ENCODE results near the gene INTS3. TPM values are rescaled to one million over a fixed set of nuclear protein-coding genes. Genes with fewer than 3 reads are reported as not detected.

Gene INTS3
- total and polyA plus RNA-seq, 11 donors: 19.6 to 41.8 (median 30.7) TPM

DNA sequence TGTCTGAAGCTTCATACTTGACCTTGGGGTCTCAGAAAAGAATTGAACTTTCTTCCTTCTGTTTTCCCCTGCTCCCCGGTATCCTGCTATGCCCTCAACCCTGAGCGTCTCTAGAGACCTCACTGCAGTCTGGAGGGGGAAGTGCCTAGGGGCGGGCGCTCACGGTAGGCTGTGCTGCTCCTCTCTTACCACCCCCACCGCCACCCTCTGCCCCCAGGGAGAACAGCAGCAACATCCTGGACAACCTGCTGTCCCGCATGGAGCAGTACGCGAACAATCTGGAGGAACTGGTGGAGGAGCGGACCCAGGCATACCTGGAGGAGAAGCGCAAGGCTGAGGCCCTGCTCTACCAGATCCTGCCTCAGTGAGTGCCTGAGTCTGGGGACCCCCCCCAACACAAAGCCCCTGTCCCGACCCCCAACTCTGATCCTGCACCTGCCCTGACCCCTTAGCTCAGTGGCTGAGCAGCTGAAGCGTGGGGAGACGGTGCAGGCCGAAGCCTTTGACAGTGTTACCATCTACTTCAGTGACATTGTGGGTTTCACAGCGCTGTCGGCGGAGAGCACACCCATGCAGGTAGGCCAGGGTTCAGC, 39.0 kb upstream of the INTS3 start:
- ATAC-seq (no peak), DNase-seq (peak in 1 of 5 donors; percentile 30)
- Histone ChIP-seq H3K27me3 (no peaks in the 10 kb centered on the region), H3K9me3 (no peaks in the 10 kb centered on the region), H3K27ac (no peak overlapping the region), H3K4me1 (peaks cover 0 to 4% (median 0%) of the 10 kb centered on the region in 12 donors), H3K4me3 (no peak overlapping the region), H3K36me3 (peaks cover 0 to 27% (median 4%) of the 10 kb centered on the region in 9 donors)
- no peak for TF ChIP-seq POLR2A (IDR thresholded peaks at IDR 0.05)
- TF ChIP-seq, protein P1, sequence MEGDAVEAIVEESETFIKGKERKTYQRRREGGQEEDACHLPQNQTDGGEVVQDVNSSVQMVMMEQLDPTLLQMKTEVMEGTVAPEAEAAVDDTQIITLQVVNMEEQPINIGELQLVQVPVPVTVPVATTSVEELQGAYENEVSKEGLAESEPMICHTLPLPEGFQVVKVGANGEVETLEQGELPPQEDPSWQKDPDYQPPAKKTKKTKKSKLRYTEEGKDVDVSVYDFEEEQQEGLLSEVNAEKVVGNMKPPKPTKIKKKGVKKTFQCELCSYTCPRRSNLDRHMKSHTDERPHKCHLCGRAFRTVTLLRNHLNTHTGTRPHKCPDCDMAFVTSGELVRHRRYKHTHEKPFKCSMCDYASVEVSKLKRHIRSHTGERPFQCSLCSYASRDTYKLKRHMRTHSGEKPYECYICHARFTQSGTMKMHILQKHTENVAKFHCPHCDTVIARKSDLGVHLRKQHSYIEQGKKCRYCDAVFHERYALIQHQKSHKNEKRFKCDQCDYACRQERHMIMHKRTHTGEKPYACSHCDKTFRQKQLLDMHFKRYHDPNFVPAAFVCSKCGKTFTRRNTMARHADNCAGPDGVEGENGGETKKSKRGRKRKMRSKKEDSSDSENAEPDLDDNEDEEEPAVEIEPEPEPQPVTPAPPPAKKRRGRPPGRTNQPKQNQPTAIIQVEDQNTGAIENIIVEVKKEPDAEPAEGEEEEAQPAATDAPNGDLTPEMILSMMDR (IDR thresholded peaks at IDR 0.05): no peak
- intact Hi-C loops (cut with DNase I): no loop called here
- 88 to 92% (median 90%) methylated on average over 15 to 18 of the region's 18 CpGs for WGBS, 4 donors

DNA sequence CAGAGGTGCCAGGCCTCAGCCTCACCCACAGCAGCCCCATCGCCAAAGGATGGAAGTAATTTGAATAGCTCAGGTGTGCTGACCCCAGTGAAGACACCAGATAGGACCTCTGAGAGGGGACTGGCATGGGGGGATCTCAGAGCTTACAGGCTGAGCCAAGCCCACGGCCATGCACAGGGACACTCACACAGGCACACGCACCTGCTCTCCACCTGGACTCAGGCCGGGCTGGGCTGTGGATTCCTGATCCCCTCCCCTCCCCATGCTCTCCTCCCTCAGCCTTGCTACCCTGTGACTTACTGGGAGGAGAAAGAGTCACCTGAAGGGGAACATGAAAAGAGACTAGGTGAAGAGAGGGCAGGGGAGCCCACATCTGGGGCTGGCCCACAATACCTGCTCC, 34.4 kb upstream of the INTS3 start:
- DNase-seq (peak in 1 of 5 donors; percentile 27), ATAC-seq (no peak)
- peaks cover 4 to 21% (median 12%) of the 10 kb centered on the region in 12 donors for H3K4me1 ChIP-seq
- H3K27me3 ChIP-seq: no peaks in the 10 kb centered on the region
- WGBS, 4 donors: 82 to 96% (median 88%) methylated on average over 4 of the region's 4 CpGs
- H3K9me3 ChIP-seq: no peaks in the 10 kb centered on the region
- no peak overlapping the region for H3K27ac ChIP-seq
- H3K36me3 ChIP-seq: peaks cover 0 to 11% (median 0%) of the 10 kb centered on the region in 9 donors
- intact Hi-C loops (cut with DNase I): loop anchor here in 1 of 10 donors (5.0 kb wide), 1 partner anchor 44 kb away; no protein-coding TSS in a partner anchor
- H3K4me3 ChIP-seq: no peak overlapping the region
- TF ChIP-seq, protein P1 (IDR thresholded peaks at IDR 0.05): no peak
- no peak for TF ChIP-seq POLR2A (IDR thresholded peaks at IDR 0.05)

DNA sequence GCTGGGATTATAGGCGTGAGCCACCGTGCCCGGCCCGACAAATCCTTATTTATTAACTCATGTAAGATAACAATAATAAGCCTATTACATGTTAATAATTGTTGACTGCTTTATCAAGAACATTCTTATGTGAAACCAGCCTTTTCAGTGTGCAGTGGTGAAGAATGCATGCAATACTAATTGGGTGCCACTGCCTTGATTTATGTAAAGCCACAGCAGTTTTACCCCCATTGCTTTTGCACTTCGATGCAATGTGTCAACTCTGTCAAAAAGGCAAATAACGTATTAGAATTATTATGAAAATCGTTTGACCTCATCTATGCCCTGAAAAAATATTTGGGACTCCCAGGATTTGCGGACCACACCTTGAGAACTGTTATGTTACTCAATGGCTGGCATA, 31.1 kb upstream of the INTS3 start:
- intact Hi-C loops (cut with DNase I): loop anchor here in 2 of 10 donors (5.0 kb wide), 2 partner anchors 51 to 56 kb away; no protein-coding TSS in a partner anchor
- H3K27ac ChIP-seq: peak overlapping the region; percentile 83 to 98 (median 90)

More for the DNA sequence above, 31.1 kb upstream of the INTS3 start:
- peaks cover 11 to 37% (median 24%) of the 10 kb centered on the region in 12 donors for H3K4me1 ChIP-seq
- no peak for TF ChIP-seq POLR2A (IDR thresholded peaks at IDR 0.05)
- TF ChIP-seq, protein P1 (IDR thresholded peaks at IDR 0.05): no peak
- ATAC-seq (no peak), DNase-seq (peak in 1 of 5 donors; percentile 14)
- H3K9me3 ChIP-seq: no peaks in the 10 kb centered on the region
- no peak overlapping the region for H3K4me3 ChIP-seq
- WGBS, 4 donors: 85 to 90% (median 88%) methylated on average over 8 of the region's 8 CpGs
- H3K36me3 ChIP-seq: no peaks in the 10 kb centered on the region
- H3K27me3 ChIP-seq: no peaks in the 10 kb centered on the region

Data from heart left ventricle (tissue), 16 donors.